ENCODE results near the gene CNTNAP5.

CNTNAP5 gene

DNA sequence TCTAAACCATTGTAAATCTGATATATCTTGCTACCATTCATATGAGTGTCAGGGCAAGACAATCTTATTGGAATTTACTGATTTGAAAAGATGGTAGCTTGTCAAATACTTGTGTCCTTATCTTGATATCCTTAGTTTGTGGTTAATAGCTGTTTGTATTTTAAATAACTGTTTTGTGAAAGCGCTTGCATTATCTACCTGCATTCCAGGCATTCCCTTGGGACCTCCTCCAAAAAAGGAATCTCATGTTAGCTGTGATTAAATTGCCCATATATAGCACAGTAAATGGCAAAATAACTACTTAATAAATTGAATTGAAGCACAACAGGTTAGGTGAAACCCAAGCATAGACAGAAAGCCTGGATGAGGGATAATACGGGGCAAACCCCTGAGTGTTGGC, 13.9 kb downstream of the CNTNAP5 start:
- TF ChIP-seq, protein P1, sequence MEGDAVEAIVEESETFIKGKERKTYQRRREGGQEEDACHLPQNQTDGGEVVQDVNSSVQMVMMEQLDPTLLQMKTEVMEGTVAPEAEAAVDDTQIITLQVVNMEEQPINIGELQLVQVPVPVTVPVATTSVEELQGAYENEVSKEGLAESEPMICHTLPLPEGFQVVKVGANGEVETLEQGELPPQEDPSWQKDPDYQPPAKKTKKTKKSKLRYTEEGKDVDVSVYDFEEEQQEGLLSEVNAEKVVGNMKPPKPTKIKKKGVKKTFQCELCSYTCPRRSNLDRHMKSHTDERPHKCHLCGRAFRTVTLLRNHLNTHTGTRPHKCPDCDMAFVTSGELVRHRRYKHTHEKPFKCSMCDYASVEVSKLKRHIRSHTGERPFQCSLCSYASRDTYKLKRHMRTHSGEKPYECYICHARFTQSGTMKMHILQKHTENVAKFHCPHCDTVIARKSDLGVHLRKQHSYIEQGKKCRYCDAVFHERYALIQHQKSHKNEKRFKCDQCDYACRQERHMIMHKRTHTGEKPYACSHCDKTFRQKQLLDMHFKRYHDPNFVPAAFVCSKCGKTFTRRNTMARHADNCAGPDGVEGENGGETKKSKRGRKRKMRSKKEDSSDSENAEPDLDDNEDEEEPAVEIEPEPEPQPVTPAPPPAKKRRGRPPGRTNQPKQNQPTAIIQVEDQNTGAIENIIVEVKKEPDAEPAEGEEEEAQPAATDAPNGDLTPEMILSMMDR (conservative IDR thresholded peaks at IDR 0.05; ENCODE audit: low read length) = no peak
- DNase-seq (ENCODE audit: low read depth) = no peak
- no peak overlapping the region for H3K4me3 ChIP-seq (ENCODE audit: low read length)

DNA sequence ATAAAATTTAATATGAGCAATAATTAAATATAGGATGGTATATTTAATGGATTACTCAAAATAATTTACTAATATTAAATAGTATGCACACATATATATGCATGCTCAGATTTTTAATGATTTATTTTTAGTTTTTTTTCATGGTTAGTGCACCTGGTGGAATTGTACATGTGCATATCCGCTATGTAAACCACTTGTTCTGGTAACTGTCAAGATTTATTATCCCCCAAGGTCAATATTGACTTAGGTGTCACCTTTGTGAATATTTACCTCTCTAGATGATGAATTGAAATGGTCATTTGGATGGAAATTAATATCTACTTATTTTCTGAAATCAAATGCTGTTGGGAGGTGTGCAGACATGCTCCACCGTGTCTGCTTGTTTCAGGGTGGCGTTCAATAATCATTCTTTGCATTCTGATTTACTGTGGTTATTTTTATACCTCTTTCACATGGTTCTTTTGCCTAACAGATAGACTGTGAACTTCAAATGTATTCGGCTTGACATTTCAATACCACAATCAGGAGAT, 14.7 kb downstream of the CNTNAP5 start:
- TF ChIP-seq, protein P1 (conservative IDR thresholded peaks at IDR 0.05; ENCODE audit: low read length) = no peak
- H3K4me3 ChIP-seq (ENCODE audit: low read length) = no peak overlapping the region
- no peak for DNase-seq (ENCODE audit: low read depth)

DNA sequence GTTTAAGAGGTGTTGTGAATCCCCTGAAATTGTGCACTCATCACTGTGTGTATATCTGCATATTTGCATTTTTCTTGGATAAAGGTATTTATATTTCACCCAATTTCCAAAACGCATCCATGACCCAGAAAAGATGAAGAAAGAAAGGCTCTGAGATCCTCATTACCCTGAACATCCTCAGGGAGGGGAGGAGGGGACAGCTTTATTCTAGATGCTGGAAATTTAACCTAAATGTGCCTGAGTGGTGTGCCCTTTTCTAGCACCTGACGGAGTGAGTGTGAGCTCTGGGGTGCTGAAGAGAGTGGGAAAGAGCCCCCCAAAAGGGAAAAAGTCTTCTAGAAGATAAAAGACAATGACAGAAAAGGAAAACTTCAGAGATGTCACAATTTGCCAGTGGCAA, 20.8 kb downstream of the CNTNAP5 start:
- no peak for DNase-seq (ENCODE audit: low read depth)
- H3K4me3 ChIP-seq (ENCODE audit: low read length) = no peak overlapping the region

DNA sequence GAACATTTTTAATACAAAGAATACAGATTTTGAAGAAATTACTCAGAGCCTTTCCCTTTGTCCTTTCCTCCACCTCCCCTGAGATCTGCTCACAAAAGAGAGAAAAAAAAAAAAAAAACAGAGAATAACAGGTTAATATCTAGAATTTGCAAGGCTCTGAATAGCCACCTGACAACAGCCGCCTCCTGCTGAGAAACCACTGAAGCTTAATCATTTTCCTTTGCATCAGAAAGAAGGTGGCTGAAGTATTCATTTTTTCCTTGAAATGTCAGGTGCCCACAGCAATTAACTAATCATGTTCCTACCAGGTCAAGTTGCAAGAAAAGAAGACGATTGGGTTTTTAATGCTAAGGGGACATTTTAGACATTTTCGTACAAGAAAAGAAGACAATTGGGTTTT, 21.2 kb downstream of the CNTNAP5 start:
- DNase-seq (ENCODE audit: low read depth) = no peak
- TF ChIP-seq, protein P1 (conservative IDR thresholded peaks at IDR 0.05; ENCODE audit: low read length) = no peak
- H3K4me3 ChIP-seq (ENCODE audit: low read length) = no peak overlapping the region

More for the DNA sequence above, 20.8 kb downstream of the CNTNAP5 start:
- TF ChIP-seq, protein P1 (conservative IDR thresholded peaks at IDR 0.05; ENCODE audit: low read length) = no peak

DNA sequence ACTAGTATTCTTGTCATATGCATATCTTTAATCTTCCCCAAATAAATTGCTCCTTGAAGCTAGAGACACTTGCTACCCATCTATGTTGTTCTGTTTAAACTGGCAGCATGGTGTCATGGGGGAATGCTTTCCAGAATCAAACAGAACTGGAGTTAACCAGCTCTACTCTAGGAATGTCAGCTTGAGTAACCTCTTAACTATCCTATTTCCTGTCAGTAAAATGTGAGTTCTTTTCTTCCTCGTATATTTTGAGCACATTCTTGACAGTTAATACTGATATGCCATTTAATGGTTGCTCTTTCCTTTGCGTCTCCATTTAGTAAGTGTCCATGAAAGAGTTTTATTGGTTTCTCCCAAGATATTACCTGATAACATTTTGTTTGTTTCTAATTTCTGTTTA, 23.0 kb downstream of the CNTNAP5 start:
- no peak for DNase-seq (ENCODE audit: low read depth)
- no peak overlapping the region for H3K4me3 ChIP-seq (ENCODE audit: low read length)
- TF ChIP-seq, protein P1 (conservative IDR thresholded peaks at IDR 0.05; ENCODE audit: low read length) = no peak

DNA sequence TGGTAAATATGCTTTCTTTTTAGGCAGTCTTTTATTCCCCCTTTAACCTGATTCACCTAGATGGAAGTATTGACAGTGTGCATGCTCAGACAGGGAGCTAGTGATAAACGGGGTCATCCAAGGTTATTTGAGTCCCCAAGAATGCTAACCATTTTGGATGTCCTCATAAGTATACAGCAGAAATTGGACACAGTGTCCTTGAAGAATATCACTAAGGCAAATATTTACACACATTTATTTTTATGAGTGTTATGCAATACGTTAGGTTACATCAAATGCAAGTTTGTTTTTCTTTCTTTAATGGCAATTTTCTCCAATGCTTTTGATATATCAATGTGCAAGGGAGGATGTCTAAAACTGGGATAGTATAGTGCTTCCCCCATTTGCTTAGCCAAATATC, 23.6 kb downstream of the CNTNAP5 start:
- DNase-seq (ENCODE audit: low read depth) = no peak
- TF ChIP-seq, protein P1 (conservative IDR thresholded peaks at IDR 0.05; ENCODE audit: low read length) = no peak
- no peak overlapping the region for H3K4me3 ChIP-seq (ENCODE audit: low read length)

DNA sequence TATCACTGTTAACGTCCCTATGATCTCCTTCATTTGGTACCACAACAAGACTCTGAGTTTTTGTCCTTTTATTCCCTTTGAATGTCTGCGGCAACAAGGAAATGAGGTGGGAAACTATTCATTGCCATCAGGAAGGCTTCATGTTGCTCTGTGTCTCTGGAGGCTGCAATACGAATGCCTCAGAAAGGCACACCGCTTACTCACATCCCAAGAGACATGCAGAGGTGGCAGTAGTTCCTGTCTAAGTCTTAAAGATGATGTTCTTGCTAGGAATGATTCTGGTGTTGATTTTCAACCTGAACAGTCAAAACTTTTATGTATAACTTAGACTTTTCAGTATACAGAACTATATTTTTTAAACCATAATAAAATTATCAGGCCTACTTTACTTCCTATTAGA, 24.0 kb downstream of the CNTNAP5 start:
- no peak overlapping the region for H3K4me3 ChIP-seq (ENCODE audit: low read length)
- no peak for DNase-seq (ENCODE audit: low read depth)
- TF ChIP-seq, protein P1 (conservative IDR thresholded peaks at IDR 0.05; ENCODE audit: low read length) = no peak

All from AG10803 (cell line).